GDM1 (cell line): ENCODE data around the gene ITGAE.
"Not testable (repeated sequence)": the region's sequence is repeated elsewhere in the genome, so short reads cannot be mapped to it uniquely, and the experiment has no call there.

Experiments
- DNase-seq: peaks from one replicate; lab custom pipeline; 2025; lab: John Stamatoyannopoulos, UW

The ITGAE gene

GRCh38 chr17:3761036-3761917 lies 39.7 kb downstream of the ITGAE start:
- no peak for DNase-seq

GRCh38 chr17:3759597-3760216 lies 41.3 kb downstream of the ITGAE start:
- DNase-seq = no peak

GRCh38 chr17:3755335-3756030 lies 45.5 kb downstream of the ITGAE start:
- no peak for DNase-seq

- no peak for DNase-seq
These were observed 46.3 kb downstream of the ITGAE start for GRCh38 chr17:3754458-3755334.

GRCh38 chr17:3754066-3754457 lies 46.9 kb downstream of the ITGAE start:
- DNase-seq = no peak

GRCh38 chr17:3753624-3754023 lies 47.4 kb downstream of the ITGAE start:
- no peak for DNase-seq

- DNase-seq = no peak
These were observed 49.2 kb downstream of the ITGAE start for GRCh38 chr17:3751836-3752235.

- DNase-seq = no peak
These were observed 50.1 kb downstream of the ITGAE start for GRCh38 chr17:3750926-3751325.

GRCh38 chr17:3750296-3750695 lies 50.7 kb downstream of the ITGAE start:
- no peak for DNase-seq

DNA sequence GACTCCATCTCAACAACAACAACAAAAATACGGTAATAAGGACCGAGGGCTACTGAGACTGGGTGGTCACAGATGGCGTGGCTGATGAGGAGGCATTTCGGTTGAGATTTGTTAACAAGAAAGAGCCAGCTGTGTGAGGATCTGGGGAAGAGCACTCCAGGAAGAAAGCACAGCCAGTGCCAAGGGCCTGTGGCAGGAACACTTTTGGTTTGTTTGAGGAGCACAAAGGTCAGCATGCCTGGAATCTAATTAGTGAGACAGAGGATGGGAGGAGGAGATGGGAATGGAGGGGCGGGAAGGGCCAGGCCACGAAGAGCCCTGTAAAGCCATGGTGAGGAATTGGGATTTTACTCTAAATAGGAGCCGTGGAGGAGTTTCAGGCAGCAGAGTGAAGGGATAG lies 52.4 kb downstream of the ITGAE start:
- DNase-seq = no peak

DNA sequence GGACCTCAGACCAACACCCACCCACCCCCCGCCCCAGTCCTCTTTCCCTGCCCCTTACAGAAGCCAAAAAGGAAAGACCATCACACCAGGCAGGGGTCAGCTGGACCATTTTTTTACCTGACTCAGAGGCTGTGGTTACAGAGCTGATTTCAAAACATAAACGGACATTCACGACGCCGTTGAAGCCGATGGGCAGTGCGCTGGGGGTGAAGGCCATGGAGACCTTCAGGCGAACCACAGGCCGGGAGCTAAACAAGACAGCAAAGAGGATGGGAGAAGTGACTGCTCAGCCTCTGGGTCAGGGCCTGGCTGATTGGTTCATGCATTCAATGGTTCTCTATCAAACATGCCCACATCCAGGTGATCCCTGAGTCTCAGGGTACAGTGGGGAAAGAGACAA lies 53.2 kb downstream of the ITGAE start:
- no peak for DNase-seq

DNA sequence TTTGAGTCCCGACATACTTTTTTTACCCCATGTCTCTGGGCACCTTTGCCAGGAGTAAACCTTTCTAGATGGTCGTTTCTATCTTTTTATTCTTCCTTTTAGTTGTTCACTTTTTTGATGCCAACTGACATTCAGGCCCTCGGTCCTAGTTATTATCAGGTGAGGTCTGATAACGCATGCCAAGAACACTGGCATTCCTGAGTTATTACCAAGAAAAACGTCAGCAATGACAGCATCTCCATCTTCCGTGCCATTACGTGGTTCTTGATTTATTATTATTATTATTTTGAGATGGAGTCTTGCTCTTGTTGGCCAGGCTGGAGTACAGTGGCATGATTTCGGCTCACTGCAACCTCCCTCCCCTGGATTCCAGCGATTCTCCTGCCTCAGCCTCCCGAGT lies 55.9 kb downstream of the ITGAE start:
- no peak for DNase-seq

DNA sequence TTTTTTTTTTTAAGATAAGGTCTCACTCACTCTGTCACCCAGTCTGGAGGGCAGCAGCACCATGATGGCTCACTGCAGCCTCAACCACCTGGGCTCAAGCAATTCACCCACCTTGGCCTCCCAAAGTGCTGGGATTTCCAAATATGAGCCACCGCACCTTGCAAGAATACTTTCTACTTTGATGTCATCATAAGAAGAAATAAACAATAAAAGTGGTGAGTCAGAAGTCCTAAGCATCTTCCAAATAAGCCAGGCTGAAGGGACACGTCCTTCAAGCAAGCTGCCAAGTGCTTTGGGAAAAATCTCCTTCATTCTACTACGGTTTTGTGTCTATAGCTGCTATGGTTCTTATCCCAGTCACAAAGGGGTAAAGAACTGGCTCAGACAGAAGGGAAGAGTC lies 57.0 kb downstream of the ITGAE start:
- no peak for DNase-seq

- DNase-seq = peak; percentile 84
These were observed 60.3 kb downstream of the ITGAE start for GRCh38 chr17:3740611-3741073.

DNA sequence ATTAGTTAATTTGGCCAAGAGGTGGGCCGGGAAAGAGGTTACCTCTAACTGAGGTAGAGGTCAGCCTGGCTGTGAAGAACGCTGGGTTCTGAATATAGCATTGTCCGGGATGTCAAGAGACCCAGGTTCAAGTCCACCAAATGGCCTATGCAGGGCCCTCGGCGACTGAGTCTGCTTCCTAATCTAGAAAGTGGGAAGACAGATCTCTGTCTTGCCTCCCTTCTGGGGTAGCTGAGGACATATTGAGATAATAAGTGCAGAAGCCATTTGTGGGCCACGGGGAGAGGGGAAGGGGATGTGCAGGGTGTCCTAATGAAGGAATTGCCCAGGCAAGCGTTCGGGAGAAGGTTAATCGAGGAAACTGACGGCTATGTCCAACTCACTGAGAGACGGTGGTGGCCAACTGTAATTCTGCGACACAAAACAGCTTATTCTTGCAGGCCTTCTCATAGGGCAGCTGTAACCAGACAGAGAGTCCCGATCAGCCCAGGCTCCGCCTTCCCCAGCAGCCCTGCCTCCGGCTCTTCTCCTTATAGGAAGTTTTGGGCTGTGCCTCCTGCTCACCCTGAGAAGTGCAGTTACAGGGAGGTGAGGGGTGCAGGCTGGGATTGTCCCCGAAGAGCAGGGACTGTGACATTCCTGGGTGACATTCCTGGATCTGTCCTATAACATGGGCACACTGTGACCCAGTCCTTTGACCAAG lies 61.4 kb downstream of the ITGAE start:
- DNase-seq = no peak

DNA sequence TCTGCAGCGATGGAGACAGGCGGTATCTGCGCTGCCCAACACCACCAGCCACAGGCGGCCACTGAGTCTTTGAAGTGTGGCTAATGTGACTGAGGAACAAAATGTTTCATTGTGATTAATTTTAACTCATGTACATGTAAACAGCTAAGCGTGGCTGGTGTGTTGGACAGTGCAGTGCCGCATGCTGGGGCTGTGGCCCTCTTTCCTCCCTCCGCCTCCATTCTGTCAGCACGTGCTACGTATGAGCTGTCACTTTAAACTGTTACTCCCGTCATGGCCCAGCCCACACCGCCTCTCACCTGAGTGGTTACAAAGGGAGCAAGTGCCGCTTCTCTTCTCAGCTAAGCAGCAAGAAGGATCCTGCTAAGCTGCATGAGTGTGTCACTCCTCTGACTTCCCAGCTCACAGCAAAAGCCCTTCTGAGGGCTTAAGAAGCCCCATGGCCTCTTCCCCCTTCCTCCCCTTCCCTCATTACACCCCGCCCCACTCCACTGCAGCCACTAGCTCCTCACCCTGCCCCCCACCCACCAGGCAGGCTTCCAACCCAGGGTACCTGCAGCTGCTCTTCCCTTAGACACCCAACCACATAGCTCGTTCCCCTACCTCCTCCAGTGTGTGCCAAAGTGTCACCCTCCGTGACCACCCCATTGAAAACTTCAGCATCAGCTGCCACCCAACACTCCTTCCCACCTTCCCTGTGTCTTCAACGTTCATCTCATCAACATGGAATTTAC lies 62.3 kb downstream of the ITGAE start:
- no peak for DNase-seq

- DNase-seq = no peak
These were observed 65.5 kb downstream of the ITGAE start for GRCh38 chr17:3735515-3735914.

- not testable (repeated sequence) for DNase-seq
These were observed 66.1 kb downstream of the ITGAE start for GRCh38 chr17:3734911-3735276.

DNA sequence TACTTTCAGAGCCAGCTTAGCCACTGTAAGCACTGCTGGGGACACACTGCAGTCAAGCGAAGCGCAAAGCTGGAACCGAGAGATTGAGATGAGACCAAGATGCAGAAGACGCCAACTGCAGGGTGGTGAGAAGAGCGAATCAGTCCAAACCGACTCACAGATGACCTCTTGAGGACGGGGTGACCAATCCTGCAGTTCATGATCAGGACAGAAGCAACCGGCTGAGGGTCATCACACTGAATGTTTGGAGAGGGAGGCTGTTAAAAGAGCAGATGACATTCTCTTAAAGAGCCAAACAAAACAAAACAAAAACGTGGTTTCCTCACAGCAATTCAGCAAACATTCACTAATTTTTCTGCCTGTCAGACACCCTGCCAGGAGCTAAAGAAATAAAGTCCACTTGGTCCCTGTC lies 68.8 kb downstream of the ITGAE start:
- DNase-seq = no peak

- DNase-seq = no peak
These were observed 70.0 kb downstream of the ITGAE start for GRCh38 chr17:3730881-3731429.
